Astrocyte (in vitro differentiated cells and primary cell): ENCODE results near the gene PLEKHG5. TPM values are rescaled to one million over a fixed set of nuclear protein-coding genes. Genes with fewer than 3 reads are reported as not detected.

Experiments used
- DNase-seq: peaks from one replicate; pipeline ENCODE4 v3.0.0-alpha.2; 2010; ENCODE audit warnings: low read depth
- FAIRE-seq: peaks from 2 replicates; lab custom pipeline; 2011; peaks lifted over from hg19 to GRCh38; lab: Jason Lieb, UNC
- H2AFZ ChIP-seq: 2 replicates; pipeline ENCODE4 v1.6.0; 2012; ENCODE audit warnings: low read depth, low read length, inconsistent platforms
- H3K27ac ChIP-seq: 2 replicates; pipeline ENCODE4 v1.5.1; 2011; ENCODE audit warnings: low read depth, low read length, inconsistent platforms
- H3K27me3 ChIP-seq: 2 replicates; pipeline ENCODE4 v1.6.0; 2011; ENCODE audit warnings: low read length, inconsistent platforms; ENCODE audit not compliant: insufficient read depth
- H3K36me3 ChIP-seq: 2 replicates; pipeline ENCODE4 v1.5.1; 2011; ENCODE audit warnings: low read length, inconsistent platforms; ENCODE audit not compliant: insufficient read depth
- H3K4me1 ChIP-seq: 2 replicates; pipeline ENCODE4 v1.5.1; 2011; ENCODE audit warnings: low read length, inconsistent platforms; ENCODE audit not compliant: insufficient read depth
- H3K4me2 ChIP-seq: 2 replicates; pipeline ENCODE4 v1.6.0; 2012; ENCODE audit warnings: low read length, inconsistent platforms
- H3K4me3 ChIP-seq: 2 replicates; pipeline ENCODE4 v1.5.1; 2011; ENCODE audit warnings: low read depth, mild to moderate bottlenecking, low read length, inconsistent platforms; ENCODE audit not compliant: insufficient read depth
- H3K79me2 ChIP-seq: 2 replicates; pipeline ENCODE4 v1.6.0; 2012; ENCODE audit warnings: mild to moderate bottlenecking, low read length, inconsistent platforms; ENCODE audit not compliant: insufficient read depth
- H3K9ac ChIP-seq: 2 replicates; pipeline ENCODE4 v1.6.0; 2012; ENCODE audit warnings: mild to moderate bottlenecking, low read length, inconsistent platforms
- H3K9me3 ChIP-seq: 2 replicates; pipeline ENCODE4 v1.5.1; 2012; ENCODE audit warnings: low read depth, mild to moderate bottlenecking, low read length, inconsistent platforms; ENCODE audit not compliant: insufficient read depth
- H4K20me1 ChIP-seq: 2 replicates; pipeline ENCODE4 v1.6.0; 2012; ENCODE audit warnings: low read length, inconsistent platforms; ENCODE audit not compliant: insufficient read depth
- H3K27ac Mint-ChIP-seq: one replicate; pipeline ENCODE4 v1.8.0; 2021; ENCODE audit warnings: mild to moderate bottlenecking, mixed read lengths; ENCODE audit not compliant: unreplicated experiment
- H3K27me3 Mint-ChIP-seq: one replicate; pipeline ENCODE4 v1.8.0; 2021; ENCODE audit warnings: low read depth, mixed read lengths; ENCODE audit not compliant: unreplicated experiment
- H3K36me3 Mint-ChIP-seq: one replicate; pipeline ENCODE4 v1.8.0; 2021; ENCODE audit warnings: low read depth, mixed read lengths; ENCODE audit not compliant: unreplicated experiment
- H3K4me1 Mint-ChIP-seq: one replicate; pipeline ENCODE4 v1.8.0; 2021; ENCODE audit warnings: low read depth, mixed read lengths; ENCODE audit not compliant: unreplicated experiment
- H3K4me3 Mint-ChIP-seq: one replicate; pipeline ENCODE4 v1.8.0; 2021; ENCODE audit warnings: mild to moderate bottlenecking, moderate library complexity, mixed read lengths; ENCODE audit not compliant: unreplicated experiment
- H3K9me3 Mint-ChIP-seq: one replicate; pipeline ENCODE4 v1.8.0; 2021; ENCODE audit warnings: mild to moderate bottlenecking, mixed read lengths; ENCODE audit not compliant: unreplicated experiment
- EZH2 ChIP-seq: IDR thresholded peaks from 2 replicates; pipeline ENCODE4 v1.6.1; 2012; ENCODE audit warnings: mild to moderate bottlenecking, low read length, inconsistent platforms; ENCODE audit not compliant: insufficient read depth
- total RNA-seq: library from RNA; stranded (reverse); gene quantifications from 2 replicates; pipeline ENCODE4 v1.2.1, GENCODE V29; 2021
- TF ChIP-seq, protein P1 (sequence below): IDR thresholded peaks from 2 replicates; pipeline ENCODE4 v1.5.1; 2011; ENCODE audit warnings: low read depth, mild to moderate bottlenecking, inconsistent platforms, low read length, moderate library complexity; ENCODE audit not compliant: insufficient read depth

Gene PLEKHG5
- total RNA-seq, 1 donor from 2014 or later: 25.1 TPM

DNA sequence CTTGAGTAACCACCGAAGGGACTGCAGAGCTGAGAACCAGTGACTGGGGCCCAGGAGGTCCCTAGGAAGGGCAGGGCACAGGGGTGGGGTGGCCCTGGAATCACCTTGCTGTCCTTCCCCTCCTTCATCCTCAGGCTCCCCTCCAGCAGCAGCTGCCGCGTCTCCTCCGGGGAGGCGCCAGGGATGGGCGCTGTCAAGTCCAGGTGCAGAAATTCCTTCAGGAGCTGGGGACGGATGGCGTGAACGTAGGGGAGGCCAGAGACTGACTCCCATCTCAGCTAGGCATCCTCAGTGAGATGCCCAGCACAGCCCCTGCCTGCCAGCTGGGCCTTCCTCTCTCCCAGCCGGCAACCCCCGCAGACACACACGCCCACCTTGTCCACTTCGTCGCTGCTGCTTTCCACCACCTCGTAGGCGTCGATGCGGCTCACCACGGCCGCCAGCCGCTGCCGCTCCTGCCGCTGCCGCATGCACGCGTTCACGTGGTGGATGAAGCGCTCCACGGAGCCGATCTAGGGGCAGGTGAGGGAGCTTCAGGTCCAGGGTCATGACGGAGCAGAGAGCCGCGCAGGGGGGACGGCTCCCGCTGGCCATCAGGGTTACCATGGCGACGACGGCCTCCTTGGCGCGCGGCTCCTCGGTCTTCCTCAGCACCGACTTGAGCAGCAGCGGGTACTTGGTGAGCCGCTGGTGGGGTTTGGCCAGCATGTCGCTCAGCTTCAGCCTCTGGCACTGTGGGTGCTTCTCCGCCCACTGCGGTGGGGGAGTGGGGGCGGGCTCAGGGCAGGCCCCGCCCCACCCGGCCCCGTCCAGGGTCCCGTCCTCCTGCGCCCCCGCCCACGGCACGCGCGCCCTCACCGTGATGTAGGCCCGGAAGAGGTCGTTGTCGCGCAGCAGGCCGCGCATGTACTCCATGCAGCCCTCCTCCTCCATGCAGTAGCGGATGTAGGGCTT is 21.1 kb downstream of the PLEKHG5 start:
- Histone ChIP-seq H3K9me3 (no peaks in the 10 kb centered on the region), H3K79me2 (no peaks in the 10 kb centered on the region), H3K36me3 (peaks cover 6% of the 10 kb centered on the region), H3K4me2 (no peak overlapping the region), H4K20me1 (peaks cover 42% of the 10 kb centered on the region), H3K9ac (no peak overlapping the region), H3K4me1 (no peaks in the 10 kb centered on the region), H3K4me3 (no peak overlapping the region), H3K27ac (no peak overlapping the region), H2AFZ (no peak overlapping the region), H3K27me3 (no peaks in the 10 kb centered on the region)
- FAIRE-seq (no peak), DNase-seq (no peak)
- Mint-ChIP-seq H3K4me3 (no peak overlapping the region), H3K4me1 (no peaks in the 10 kb centered on the region), H3K27ac (no peak overlapping the region), H3K36me3 (peaks cover 28% of the 10 kb centered on the region), H3K27me3 (peaks cover 7% of the 10 kb centered on the region), H3K9me3 (no peaks in the 10 kb centered on the region)
- no peak for TF ChIP-seq EZH2
- TF ChIP-seq, protein P1, sequence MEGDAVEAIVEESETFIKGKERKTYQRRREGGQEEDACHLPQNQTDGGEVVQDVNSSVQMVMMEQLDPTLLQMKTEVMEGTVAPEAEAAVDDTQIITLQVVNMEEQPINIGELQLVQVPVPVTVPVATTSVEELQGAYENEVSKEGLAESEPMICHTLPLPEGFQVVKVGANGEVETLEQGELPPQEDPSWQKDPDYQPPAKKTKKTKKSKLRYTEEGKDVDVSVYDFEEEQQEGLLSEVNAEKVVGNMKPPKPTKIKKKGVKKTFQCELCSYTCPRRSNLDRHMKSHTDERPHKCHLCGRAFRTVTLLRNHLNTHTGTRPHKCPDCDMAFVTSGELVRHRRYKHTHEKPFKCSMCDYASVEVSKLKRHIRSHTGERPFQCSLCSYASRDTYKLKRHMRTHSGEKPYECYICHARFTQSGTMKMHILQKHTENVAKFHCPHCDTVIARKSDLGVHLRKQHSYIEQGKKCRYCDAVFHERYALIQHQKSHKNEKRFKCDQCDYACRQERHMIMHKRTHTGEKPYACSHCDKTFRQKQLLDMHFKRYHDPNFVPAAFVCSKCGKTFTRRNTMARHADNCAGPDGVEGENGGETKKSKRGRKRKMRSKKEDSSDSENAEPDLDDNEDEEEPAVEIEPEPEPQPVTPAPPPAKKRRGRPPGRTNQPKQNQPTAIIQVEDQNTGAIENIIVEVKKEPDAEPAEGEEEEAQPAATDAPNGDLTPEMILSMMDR: no peak

DNA sequence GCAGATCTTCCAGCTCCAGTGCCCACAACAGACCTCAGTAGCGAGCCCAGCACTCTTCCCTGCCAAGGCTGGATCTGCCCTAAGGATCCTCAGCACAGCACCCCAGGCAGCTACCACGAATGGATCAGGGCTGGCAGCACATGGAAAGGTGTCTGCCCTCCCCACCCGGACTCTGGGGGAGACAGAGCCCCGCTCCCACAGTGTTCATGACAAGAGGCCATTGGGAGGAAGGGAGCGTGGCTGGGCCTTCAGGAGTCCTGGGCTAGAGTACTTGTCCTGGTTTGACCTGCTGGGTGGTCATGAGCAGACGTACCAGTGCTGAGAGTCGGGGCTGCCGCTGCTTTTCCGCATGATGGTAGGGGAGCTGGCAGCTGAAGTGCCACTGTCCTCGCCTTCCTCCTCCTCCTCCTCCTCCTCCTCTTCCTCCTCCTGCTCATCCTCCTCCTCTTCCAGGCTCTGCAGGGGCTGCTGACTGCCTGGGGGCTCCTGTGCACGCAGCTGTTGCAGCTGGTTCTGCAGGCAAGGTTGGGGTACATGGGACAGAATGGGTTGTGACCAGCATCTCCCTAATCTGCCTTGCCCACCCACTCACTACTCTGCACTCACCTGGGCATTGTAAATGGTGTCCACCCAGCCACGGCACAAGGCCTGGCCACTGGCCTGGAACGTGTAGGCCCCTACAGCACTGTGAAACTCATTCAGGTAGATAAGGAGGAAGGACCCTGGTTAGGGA is 22.6 kb downstream of the PLEKHG5 start:
- Histone ChIP-seq H3K4me2 (no peak overlapping the region), H3K36me3 (peaks cover 6% of the 10 kb centered on the region), H2AFZ (no peak overlapping the region), H3K27ac (no peak overlapping the region), H3K4me1 (no peaks in the 10 kb centered on the region), H3K79me2 (no peaks in the 10 kb centered on the region), H3K27me3 (no peaks in the 10 kb centered on the region), H3K9me3 (no peaks in the 10 kb centered on the region), H3K4me3 (no peak overlapping the region), H3K9ac (no peak overlapping the region), H4K20me1 (peaks cover 52% of the 10 kb centered on the region)
- no peaks in the 10 kb centered on the region for H3K9me3 Mint-ChIP-seq
- H3K36me3 Mint-ChIP-seq: peaks cover 29% of the 10 kb centered on the region
- no peaks in the 10 kb centered on the region for H3K4me1 Mint-ChIP-seq
- H3K27ac Mint-ChIP-seq: no peak overlapping the region
- H3K4me3 Mint-ChIP-seq: no peak overlapping the region
- TF ChIP-seq EZH2: no peak
- FAIRE-seq: no peak
- peaks cover 7% of the 10 kb centered on the region for H3K27me3 Mint-ChIP-seq
- DNase-seq: no peak

DNA sequence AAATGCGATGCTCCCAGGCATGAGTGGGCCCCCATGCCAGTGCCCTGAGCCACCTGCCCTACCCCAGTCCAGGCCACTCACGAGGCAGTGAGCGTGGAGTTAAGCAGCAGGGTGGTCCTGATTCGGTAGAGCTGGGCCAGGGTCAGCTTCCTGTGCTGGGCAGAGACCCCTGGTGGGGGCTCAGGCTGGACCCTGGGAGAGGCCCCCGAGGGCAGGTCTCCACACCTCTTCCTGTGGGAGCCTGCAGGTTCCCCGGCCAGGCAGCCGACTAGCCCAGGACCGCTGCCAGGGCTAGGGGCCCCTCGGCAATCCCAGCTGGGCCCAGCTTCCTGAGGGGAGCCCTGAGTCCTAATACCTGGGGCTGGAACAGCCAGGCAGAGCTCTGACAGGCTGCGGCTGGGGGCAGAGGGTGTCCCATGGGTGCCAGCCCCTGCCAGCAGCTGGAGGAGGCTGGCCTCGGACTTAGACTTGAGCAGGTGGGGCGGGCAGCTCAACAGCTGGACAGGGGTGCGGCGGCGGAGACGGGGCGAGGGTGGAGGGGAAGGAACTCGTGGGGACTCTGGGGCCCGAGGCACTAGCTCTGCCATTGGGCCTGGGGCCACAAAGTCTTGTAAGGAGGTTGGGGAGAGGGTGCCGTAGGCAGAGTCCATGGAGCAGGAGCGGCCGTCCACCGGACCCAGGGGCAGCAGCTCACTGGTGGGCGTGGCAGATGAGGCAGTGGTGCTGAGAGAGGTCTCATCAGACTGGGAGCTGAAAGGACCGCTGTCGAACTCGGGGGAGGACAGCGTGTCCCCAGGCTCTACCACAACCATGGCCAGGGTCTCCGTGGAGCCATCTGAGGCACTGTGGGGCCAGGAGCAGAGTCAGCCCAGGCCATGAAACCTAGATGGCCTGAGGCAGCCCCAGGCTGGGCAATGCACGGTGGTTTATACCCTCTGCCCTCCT is 23.5 kb downstream of the PLEKHG5 start:
- H3K27me3 ChIP-seq: no peaks in the 10 kb centered on the region
- no peak for TF ChIP-seq EZH2
- TF ChIP-seq, protein P1: no peak
- H3K4me2 ChIP-seq: no peak overlapping the region
- H3K4me1 ChIP-seq: no peaks in the 10 kb centered on the region
- no peak overlapping the region for H3K4me3 ChIP-seq
- peaks cover 50% of the 10 kb centered on the region for H4K20me1 ChIP-seq
- H3K79me2 ChIP-seq: no peaks in the 10 kb centered on the region
- Mint-ChIP-seq H3K36me3 (peaks cover 33% of the 10 kb centered on the region), H3K27ac (no peak overlapping the region), H3K4me1 (no peaks in the 10 kb centered on the region), H3K4me3 (no peak overlapping the region), H3K27me3 (peaks cover 7% of the 10 kb centered on the region), H3K9me3 (no peaks in the 10 kb centered on the region)
- no peaks in the 10 kb centered on the region for H3K9me3 ChIP-seq
- DNase-seq (no peak), FAIRE-seq (no peak)
- H3K36me3 ChIP-seq: peaks cover 6% of the 10 kb centered on the region
- no peak overlapping the region for H3K27ac ChIP-seq
- H2AFZ ChIP-seq: no peak overlapping the region
- no peak overlapping the region for H3K9ac ChIP-seq
